NB4 (cell line): ENCODE data around the gene DTX3L.

Experiments
- MYC ChIP-seq: IDR thresholded peaks from 2 replicates; pipeline ENCODE4 v1.6.1; 2011; ENCODE audit warnings: low read depth, low read length
- POLR2A ChIP-seq: IDR thresholded peaks from 2 replicates; pipeline ENCODE4 v1.6.1; 2011; ENCODE audit warnings: mild to moderate bottlenecking; ENCODE audit not compliant: insufficient read length; ENCODE audit errors: extremely low read depth
- TF ChIP-seq, protein P1 (sequence below): IDR thresholded peaks from one replicate; pipeline ENCODE4 v1.5.1; 2012; ENCODE audit warnings: low read depth, low read length

DNA sequence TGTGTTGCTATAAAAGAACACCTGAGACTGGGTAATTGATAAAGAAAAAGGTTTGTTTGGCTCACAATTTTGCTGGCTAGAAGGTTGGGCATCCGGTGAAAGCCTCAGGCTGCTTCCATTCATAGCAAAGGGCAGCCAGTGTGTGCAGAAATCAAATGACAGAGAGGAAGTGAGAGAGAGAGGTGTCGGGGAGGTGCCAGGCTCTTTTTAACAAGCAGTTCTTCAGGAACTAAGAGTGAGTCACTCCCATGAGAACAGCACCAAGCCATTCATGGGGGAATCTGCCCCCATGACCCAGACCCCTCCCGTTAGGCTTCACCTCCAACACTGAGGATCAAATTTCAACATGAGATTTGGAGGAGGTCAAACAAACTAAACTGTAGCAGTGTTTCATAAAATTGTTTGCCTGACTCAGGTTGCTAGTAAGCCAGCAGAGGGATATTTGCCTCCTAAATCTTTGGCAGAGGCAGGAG is 8.8 kb downstream of the DTX3L start:
- TF ChIP-seq, protein P1, sequence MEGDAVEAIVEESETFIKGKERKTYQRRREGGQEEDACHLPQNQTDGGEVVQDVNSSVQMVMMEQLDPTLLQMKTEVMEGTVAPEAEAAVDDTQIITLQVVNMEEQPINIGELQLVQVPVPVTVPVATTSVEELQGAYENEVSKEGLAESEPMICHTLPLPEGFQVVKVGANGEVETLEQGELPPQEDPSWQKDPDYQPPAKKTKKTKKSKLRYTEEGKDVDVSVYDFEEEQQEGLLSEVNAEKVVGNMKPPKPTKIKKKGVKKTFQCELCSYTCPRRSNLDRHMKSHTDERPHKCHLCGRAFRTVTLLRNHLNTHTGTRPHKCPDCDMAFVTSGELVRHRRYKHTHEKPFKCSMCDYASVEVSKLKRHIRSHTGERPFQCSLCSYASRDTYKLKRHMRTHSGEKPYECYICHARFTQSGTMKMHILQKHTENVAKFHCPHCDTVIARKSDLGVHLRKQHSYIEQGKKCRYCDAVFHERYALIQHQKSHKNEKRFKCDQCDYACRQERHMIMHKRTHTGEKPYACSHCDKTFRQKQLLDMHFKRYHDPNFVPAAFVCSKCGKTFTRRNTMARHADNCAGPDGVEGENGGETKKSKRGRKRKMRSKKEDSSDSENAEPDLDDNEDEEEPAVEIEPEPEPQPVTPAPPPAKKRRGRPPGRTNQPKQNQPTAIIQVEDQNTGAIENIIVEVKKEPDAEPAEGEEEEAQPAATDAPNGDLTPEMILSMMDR: no peak
- TF ChIP-seq MYC: peak; percentile 48; the same call in 1 of the 2 replicates
- TF ChIP-seq POLR2A: no peak
